ENCODE measurements around the gene VWA5B2. TPM values are rescaled to one million over a fixed set of nuclear protein-coding genes. Genes with fewer than 3 reads are reported as not detected.

VWA5B2 gene
- total RNA-seq, 1 experiment from 2014 or later = 2.7 TPM

- H3K79me1 ChIP-seq (ENCODE audit: insufficient read depth, low read depth, low read length, poor library complexity, severe bottlenecking) = no peaks in the 10 kb centered on the region
- no peak overlapping the region for H4K5ac ChIP-seq (ENCODE audit: insufficient read length, low read depth, low read length)
- no peak for TF ChIP-seq CTCF (conservative IDR thresholded peaks at IDR 0.05)
- no peak overlapping the region for H4K91ac ChIP-seq (ENCODE audit: insufficient read length, low read depth, low read length)
- no peaks in the 10 kb centered on the region for H4K20me1 ChIP-seq (ENCODE audit: control insufficient read depth, insufficient read depth, insufficient read length)
- H3K4ac ChIP-seq (ENCODE audit: low read depth, low read length) = no peak overlapping the region
- no peak overlapping the region for H2BK120ac ChIP-seq (ENCODE audit: low read depth, low read length, poor library complexity, severe bottlenecking)
- H3K79me2 ChIP-seq (ENCODE audit: insufficient read depth, low read length) = no peaks in the 10 kb centered on the region
- no peak overlapping the region for H4K8ac ChIP-seq (replicated peaks; ENCODE audit: insufficient read length, low read depth, low read length)
- H3K4me1 Mint-ChIP-seq = no peaks in the 10 kb centered on the region
- no peak overlapping the region for H2BK15ac ChIP-seq (ENCODE audit: low read depth, low read length)
- H3K9me3 ChIP-seq (ENCODE audit: control insufficient read depth, low read depth, low read length) = no peaks in the 10 kb centered on the region
- H3K56ac ChIP-seq (ENCODE audit: insufficient read length, low read depth, low read length) = no peak overlapping the region
- no peak overlapping the region for H3K27ac Mint-ChIP-seq
- H3K27me3 Mint-ChIP-seq (ENCODE audit: low read depth) = peaks cover 1% of the 10 kb centered on the region; the same call in 1 of the 2 replicates
- peaks cover 40 to 77% (median 60%) of the 10 kb centered on the region in 3 experiments for H3K36me3 Mint-ChIP-seq (ENCODE audit: insufficient read depth in 1 of 3, low read depth in 3 of 3)
- H3K9ac ChIP-seq (ENCODE audit: extremely low read depth, insufficient read length, low read length) = no peak overlapping the region
- no peak for DNase-seq
- no peak overlapping the region for H2BK12ac ChIP-seq (ENCODE audit: insufficient read length, low read depth, low read length)
- no peak overlapping the region for H3K23ac ChIP-seq (ENCODE audit: insufficient read length, low read depth, low read length)
- H2BK5ac ChIP-seq (ENCODE audit: insufficient read length, low read length) = no peak overlapping the region
- no peak overlapping the region for H3K18ac ChIP-seq (ENCODE audit: insufficient read length, low read depth, low read length)
- no peak overlapping the region for H2AFZ ChIP-seq (ENCODE audit: low read length)
- no peak overlapping the region for H3K4me2 ChIP-seq (ENCODE audit: insufficient read depth, insufficient read length, low read length)
- no CpG with 5 or more reads among the region's 10 CpGs for WGBS (ENCODE audit: extremely low coverage, insufficient read length, low lambda C conversion rate)
- H2BK20ac ChIP-seq (ENCODE audit: low read depth, low read length, poor library complexity, severe bottlenecking) = no peak overlapping the region
- H3T11ph ChIP-seq (ENCODE audit: low read length) = no peak overlapping the region
- no peak overlapping the region for H3K27ac ChIP-seq (ENCODE audit: insufficient read length, low read depth, low read length)
- H3K14ac ChIP-seq (ENCODE audit: insufficient read depth, low read length) = no peak overlapping the region
- no peaks in the 10 kb centered on the region for H3K27me3 ChIP-seq (ENCODE audit: insufficient read depth, low read length)
- no peaks in the 10 kb centered on the region for H3K23me2 ChIP-seq (ENCODE audit: insufficient read length, low read depth, low read length, poor library complexity, severe bottlenecking)
- H3K4me3 Mint-ChIP-seq = no peak overlapping the region
- no peak overlapping the region for H2AK5ac ChIP-seq (ENCODE audit: insufficient read length, low read length)
- no peaks in the 10 kb centered on the region for H3K4me1 ChIP-seq (ENCODE audit: insufficient read depth, low read length)
- no peaks in the 10 kb centered on the region for H3K9me3 Mint-ChIP-seq
Observed at GRCh38 chr3:184192889-184193288, 36.5 kb upstream of the VWA5B2 start.
